ENCODE data around the gene NECTIN1.

Gene NECTIN1

GRCh38 chr11:119712006-119712405 lies 17.0 kb downstream of the NECTIN1 start:
- no peak for DNase-seq

- DNase-seq: no peak
Measured at GRCh38 chr11:119711476-119711875, 17.5 kb downstream of the NECTIN1 start.

- DNase-seq: no peak
Measured at GRCh38 chr11:119710417-119710816, 18.6 kb downstream of the NECTIN1 start.

GRCh38 chr11:119709638-119710346 lies 19.2 kb downstream of the NECTIN1 start:
- no peak for DNase-seq

- no peak for DNase-seq
Measured at GRCh38 chr11:119709171-119709570, 19.8 kb downstream of the NECTIN1 start.

GRCh38 chr11:119708384-119708783 lies 20.6 kb downstream of the NECTIN1 start:
- no peak for DNase-seq

GRCh38 chr11:119706887-119707286 lies 22.1 kb downstream of the NECTIN1 start:
- DNase-seq: no peak

- no peak for DNase-seq
Measured at GRCh38 chr11:119706029-119706428, 23.0 kb downstream of the NECTIN1 start.

- no peak for DNase-seq
Measured at GRCh38 chr11:119705362-119705761, 23.6 kb downstream of the NECTIN1 start.

- DNase-seq: no peak
Measured at GRCh38 chr11:119704849-119705248, 24.2 kb downstream of the NECTIN1 start.

GRCh38 chr11:119701591-119702549 lies 27.1 kb downstream of the NECTIN1 start:
- DNase-seq: no peak

- no peak for DNase-seq
Measured at GRCh38 chr11:119700536-119701346, 28.3 kb downstream of the NECTIN1 start.

- no peak for DNase-seq
Measured at GRCh38 chr11:119700030-119700429, 29.0 kb downstream of the NECTIN1 start.

GRCh38 chr11:119699227-119699626 lies 29.8 kb downstream of the NECTIN1 start:
- DNase-seq: no peak

- no peak for DNase-seq
Measured at GRCh38 chr11:119697882-119698281, 31.1 kb downstream of the NECTIN1 start.

- no peak for DNase-seq
Measured at GRCh38 chr11:119697445-119697844, 31.6 kb downstream of the NECTIN1 start.

GRCh38 chr11:119696378-119697222 lies 32.4 kb downstream of the NECTIN1 start:
- DNase-seq: no peak

- no peak for DNase-seq
Measured at GRCh38 chr11:119694334-119694733, 34.7 kb downstream of the NECTIN1 start.

- no peak for DNase-seq
Measured at GRCh38 chr11:119693253-119693815, 35.7 kb downstream of the NECTIN1 start.

GRCh38 chr11:119692540-119692820 lies 36.5 kb downstream of the NECTIN1 start:
- no peak for DNase-seq

- no peak for DNase-seq
Measured at GRCh38 chr11:119691701-119692539, 37.1 kb downstream of the NECTIN1 start.

Data from T-helper 1 cell (primary cell).